Neural cell (in vitro differentiated cells): ENCODE measurements around the gene SLC35B2. TPM values are rescaled to one million over a fixed set of nuclear protein-coding genes. Genes with fewer than 3 reads are reported as not detected.
A peak's percentile ranks its signal among the peaks of the same experiment; 100 is the strongest.

ENCODE experiments used
- H2AFZ ChIP-seq: fragments of 200-600, 300-800 bp; sonication (generic), shearing (Covaris generic); 2 replicates; pipeline ENCODE4 v1.6.0; 2014; ENCODE audit warnings: low read depth, mild to moderate bottlenecking, antibody characterized with exemption, low read length, moderate library complexity
- H3F3A ChIP-seq: fragments of 200-600 bp; shearing (Covaris generic); 2 replicates; pipeline ENCODE4 v1.6.1; 2016; ENCODE audit warnings: mild to moderate bottlenecking, moderate library complexity, mixed read lengths, antibody characterized with exemption, low read length; ENCODE audit not compliant: insufficient read depth, poor library complexity, severe bottlenecking
- H3K27ac ChIP-seq: fragments of 200-600, 300-800 bp; sonication (generic), shearing (Covaris generic); 2 replicates; pipeline ENCODE4 v1.5.1; 2014; ENCODE audit warnings: mild to moderate bottlenecking, low read length, moderate library complexity
- H3K27me3 ChIP-seq: fragments of 300-800, 200-600 bp; sonication (generic), shearing (Covaris generic); 2 replicates; pipeline ENCODE4 v1.6.0; 2014; ENCODE audit warnings: mild to moderate bottlenecking, low read depth, low read length, moderate library complexity; ENCODE audit not compliant: insufficient read depth
- H3K36me3 ChIP-seq: fragments of 300-800, 200-600 bp; sonication (generic), shearing (Covaris generic); 2 replicates; pipeline ENCODE4 v1.5.1; 2014; ENCODE audit warnings: mild to moderate bottlenecking, antibody characterized with exemption, low read length, moderate library complexity; ENCODE audit not compliant: insufficient read depth
- H3K4me2 ChIP-seq: fragments of 300-800, 200-600 bp; sonication (generic), shearing (Covaris generic); 2 replicates; pipeline ENCODE4 v1.6.0; 2014; ENCODE audit warnings: mild to moderate bottlenecking, low read length
- H3K4me3 ChIP-seq: fragments of 300-800, 200-600 bp; sonication (generic), shearing (Covaris generic); 2 replicates; pipeline ENCODE4 v1.5.1; 2014; ENCODE audit warnings: mild to moderate bottlenecking, low read length, moderate library complexity
- H3K79me2 ChIP-seq: fragments of 200-600 bp; shearing (Covaris generic); replicated peaks from 2 replicates; pipeline ENCODE4 v1.6.0; 2014; ENCODE audit warnings: mild to moderate bottlenecking, low read length, moderate library complexity; ENCODE audit not compliant: insufficient read depth
- H3K9ac ChIP-seq: fragments of 300-800, 200-600 bp; sonication (generic), shearing (Covaris generic); 2 replicates; pipeline ENCODE4 v1.6.1; 2016; ENCODE audit warnings: mild to moderate bottlenecking, low read length, mixed read lengths
- H3K9me2 ChIP-seq: fragments of 200-600 bp; shearing (Covaris generic); 2 replicates; pipeline ENCODE4 v1.6.1; 2016; ENCODE audit warnings: mild to moderate bottlenecking, low read length, mixed read lengths; ENCODE audit not compliant: insufficient read depth
- H3K9me3 ChIP-seq: fragments of 200-600, 300-800 bp; sonication (generic), shearing (Covaris generic); 2 replicates; pipeline ENCODE4 v1.6.1; 2016; ENCODE audit warnings: mild to moderate bottlenecking, mixed run types, low read length, moderate library complexity, mixed read lengths
- H4K20me1 ChIP-seq: fragments of 200-600 bp; shearing (Covaris generic); 2 replicates; pipeline ENCODE4 v1.6.1; 2016; ENCODE audit warnings: mild to moderate bottlenecking, mixed run types; ENCODE audit not compliant: insufficient read depth
- CTCF ChIP-seq: fragments of 450-650 bp; IDR thresholded peaks from 2 replicates; pipeline ENCODE4 v1.5.1; 2014; ENCODE audit warnings: antibody characterized with exemption, mild to moderate bottlenecking, moderate library complexity; ENCODE audit not compliant: poor library complexity, severe bottlenecking
- EP300 ChIP-seq: fragments of 450-650 bp; conservative IDR thresholded peaks from 2 replicates; pipeline ENCODE4 v1.6.1; 2014; ENCODE audit warnings: antibody characterized with exemption, mild to moderate bottlenecking, moderate library complexity; ENCODE audit not compliant: poor library complexity, severe bottlenecking
- EZH2 ChIP-seq: fragments of 200-600, 300-800 bp; shearing (Covaris generic), sonication (generic); IDR thresholded peaks from 2 replicates; pipeline ENCODE4 v1.6.1; 2014; ENCODE audit warnings: antibody characterized with exemption, low read length, borderline replicate concordance, mild to moderate bottlenecking; ENCODE audit not compliant: insufficient read depth, poor library complexity, severe bottlenecking
- MXI1 ChIP-seq: fragments of 450-650 bp; conservative IDR thresholded peaks from 2 replicates; pipeline ENCODE4 v1.6.1; 2014; ENCODE audit warnings: antibody characterized with exemption, mild to moderate bottlenecking; ENCODE audit not compliant: poor library complexity, severe bottlenecking
- POLR2AphosphoS5 ChIP-seq: IDR thresholded peaks from 2 replicates; pipeline ENCODE4 v1.6.1; 2012
- RAD21 ChIP-seq: fragments of 450-650 bp; conservative IDR thresholded peaks from 2 replicates; pipeline ENCODE4 v1.6.1; 2014; ENCODE audit warnings: antibody characterized with exemption, mild to moderate bottlenecking, moderate library complexity
- REST ChIP-seq: IDR thresholded peaks from 2 replicates; pipeline ENCODE4 v1.6.1; 2012; ENCODE audit warnings: borderline replicate concordance
- SMC3 ChIP-seq: fragments of 450-650 bp; conservative IDR thresholded peaks from 2 replicates; pipeline ENCODE4 v1.6.1; 2014; ENCODE audit warnings: antibody characterized with exemption, mild to moderate bottlenecking, moderate library complexity; ENCODE audit not compliant: poor library complexity
- TAF1 ChIP-seq: IDR thresholded peaks from 2 replicates; pipeline ENCODE4 v1.6.1; 2012; ENCODE audit warnings: low read depth
- polyA plus RNA-seq: library from polyadenylated mRNA; depleted of rRNA; stranded (reverse); fragments of >200 nt; gene quantifications from 2 replicates; pipeline ENCODE4 v1.2.3, GENCODE V29; 2014

SLC35B2 gene
- polyA plus RNA-seq, 1 donor from 2014 or later, result 44.5 TPM

- Histone ChIP-seq H3K9ac (peak overlapping the region; percentile 93), H2AFZ (peak overlapping the region; percentile 74), H3K9me3 (no peaks in the 10 kb centered on the region), H3K27ac (peak overlapping the region; percentile 94), H3K4me3 (peak overlapping the region; percentile 99), H3K27me3 (no peaks in the 10 kb centered on the region), H3K36me3 (peaks cover 6% of the 10 kb centered on the region), H3K79me2 (peaks cover 35% of the 10 kb centered on the region), H3K4me2 (no peak overlapping the region), H4K20me1 (peaks cover 5% of the 10 kb centered on the region), H3F3A (no peaks in the 10 kb centered on the region), H3K9me2 (no peaks in the 10 kb centered on the region)
- TF ChIP-seq TAF1, result no peak
- TF ChIP-seq EZH2, result no peak
- no peak for TF ChIP-seq REST
- TF ChIP-seq POLR2AphosphoS5, result no peak
- no peak for TF ChIP-seq RAD21
- TF ChIP-seq CTCF, result no peak
- no peak for TF ChIP-seq SMC3
- TF ChIP-seq EP300, result no peak
- TF ChIP-seq MXI1, result no peak
These were observed 11.9 kb downstream of the SLC35B2 start for GRCh38 chr6:44245391-44245911.

GRCh38 chr6:44243345-44243744 is 14.0 kb downstream of the SLC35B2 start:
- no peak overlapping the region for H3K27ac ChIP-seq
- TF ChIP-seq EZH2 (no peak), CTCF (no peak), POLR2AphosphoS5 (no peak), RAD21 (no peak), EP300 (no peak), SMC3 (no peak), MXI1 (no peak), REST (no peak), TAF1 (no peak)
- no peak overlapping the region for H3K4me3 ChIP-seq
- no peak overlapping the region for H3K4me2 ChIP-seq
- no peaks in the 10 kb centered on the region for H3K36me3 ChIP-seq
- no peaks in the 10 kb centered on the region for H3F3A ChIP-seq
- H3K27me3 ChIP-seq, result no peaks in the 10 kb centered on the region
- no peak overlapping the region for H2AFZ ChIP-seq
- no peaks in the 10 kb centered on the region for H3K9me3 ChIP-seq
- H3K79me2 ChIP-seq, result peaks cover 14% of the 10 kb centered on the region
- no peaks in the 10 kb centered on the region for H3K9me2 ChIP-seq
- no peaks in the 10 kb centered on the region for H4K20me1 ChIP-seq
- H3K9ac ChIP-seq, result no peak overlapping the region
